HEK293T (cell line): ENCODE results near the gene LUC7L2.
A peak's percentile ranks its signal among the peaks of the same experiment; 100 is the strongest.
"Not testable (repeated sequence)": the region's sequence is repeated elsewhere in the genome, so short reads cannot be mapped to it uniquely, and the experiment has no call there.

Experiments
- CTCF ChIA-PET: fragments of 350-600 bp; formaldehyde crosslinking; extraction: SDS; loops from one replicate; lab custom pipeline; 2021; ENCODE audit warnings: antibody characterized with exemption, inconsistent platforms; lab: Yijun Ruan, JAX
- POLR2A ChIA-PET: fragments of 350-600 bp; formaldehyde crosslinking; extraction: SDS; loops from one replicate; lab custom pipeline; 2020; ENCODE audit warnings: antibody characterized with exemption, inconsistent platforms; lab: Yijun Ruan, JAX
- DNase-seq: peaks from one replicate; pipeline ENCODE4 v3.0.0; 2012; ENCODE audit warnings: mixed read lengths; ENCODE audit errors: extremely low spot score
- ARNT ChIP-seq: fragments of 450-650 bp; IDR thresholded peaks from 2 replicates; pipeline ENCODE4 v1.6.1; 2017; ENCODE audit warnings: mild to moderate bottlenecking
- BHLHE40 ChIP-seq: fragments of 450-650 bp; IDR thresholded peaks from 2 replicates; pipeline ENCODE4 v1.6.1; 2016; ENCODE audit warnings: mild to moderate bottlenecking, moderate library complexity, borderline replicate concordance
- CTBP1 ChIP-seq: fragments of 450-650 bp; IDR thresholded peaks from 2 replicates; pipeline ENCODE4 v1.6.1; 2016; ENCODE audit warnings: borderline replicate concordance
- ELF4 ChIP-seq: fragments of 450-650 bp; IDR thresholded peaks from 2 replicates; pipeline ENCODE4 v1.6.1; 2017; ENCODE audit warnings: antibody characterized with exemption
- FOXA1 ChIP-seq: fragments of 450-650 bp; IDR thresholded peaks from 2 replicates; pipeline ENCODE4 v1.6.1; 2016; ENCODE audit warnings: mild to moderate bottlenecking
- FOXK2 ChIP-seq: fragments of 450-650 bp; IDR thresholded peaks from 2 replicates; pipeline ENCODE4 v1.6.1; 2016; ENCODE audit warnings: mild to moderate bottlenecking
- FOXM1 ChIP-seq: fragments of 450-650 bp; IDR thresholded peaks from 2 replicates; pipeline ENCODE4 v1.6.1; 2017; ENCODE audit warnings: mild to moderate bottlenecking, borderline replicate concordance
- HDGF ChIP-seq: fragments of 450-650 bp; IDR thresholded peaks from 2 replicates; pipeline ENCODE4 v1.6.1; 2017; ENCODE audit warnings: antibody characterized with exemption, borderline replicate concordance
- L3MBTL2 ChIP-seq: fragments of 450-650 bp; conservative IDR thresholded peaks from 2 replicates; pipeline ENCODE4 v1.6.1; 2016; ENCODE audit warnings: mild to moderate bottlenecking
- LEF1 ChIP-seq: fragments of 450-650 bp; IDR thresholded peaks from 2 replicates; pipeline ENCODE4 v1.6.1; 2017; ENCODE audit warnings: mild to moderate bottlenecking, borderline replicate concordance
- NFRKB ChIP-seq: fragments of 450-650 bp; IDR thresholded peaks from 2 replicates; pipeline ENCODE4 v1.6.1; 2016; ENCODE audit warnings: mild to moderate bottlenecking, moderate library complexity
- PKNOX1 ChIP-seq: fragments of 450-650 bp; IDR thresholded peaks from 2 replicates; pipeline ENCODE4 v1.6.1; 2016
- SP1 ChIP-seq: fragments of 450-650 bp; IDR thresholded peaks from 2 replicates; pipeline ENCODE4 v1.6.1; 2017
- SUZ12 ChIP-seq: fragments of 450-650 bp; IDR thresholded peaks from 2 replicates; pipeline ENCODE4 v1.6.1; 2016; ENCODE audit warnings: mild to moderate bottlenecking
- TARDBP ChIP-seq: fragments of 450-650 bp; IDR thresholded peaks from 2 replicates; pipeline ENCODE4 v1.6.1; 2016
- ZNF384 ChIP-seq: fragments of 450-650 bp; IDR thresholded peaks from 2 replicates; pipeline ENCODE4 v1.6.1; 2016

The LUC7L2 gene

GRCh38 chr7:139330333-139331030, 29.2 kb upstream of the LUC7L2 start:
- TF ChIP-seq CTBP1, result no peak
- no peak for TF ChIP-seq ARNT
- no peak for TF ChIP-seq TARDBP
- TF ChIP-seq ELF4, result no peak
- no peak for TF ChIP-seq LEF1
- no peak for TF ChIP-seq FOXA1
- TF ChIP-seq NFRKB, result no peak
- no peak for TF ChIP-seq PKNOX1
- TF ChIP-seq SP1, result no peak
- ChIA-PET CTCF (interaction anchor here (1.4 to 2.4 kb wide), 3 partner anchors 9 to 10 kb away, joined by 4 to 6 read pairs (median 5); no protein-coding TSS in a partner anchor), POLR2A (interaction anchor here (1.1 kb wide), 1 partner anchor 10 kb away, joined by 4 read pairs; no protein-coding TSS in a partner anchor)
- no peak for DNase-seq

GRCh38 chr7:139332697-139333359, 26.9 kb upstream of the LUC7L2 start:
- ChIA-PET CTCF (interaction anchor here (0.6 to 0.8 kb wide), 2 partner anchors 10 to 924 kb away, joined by 5 to 11 read pairs; no protein-coding TSS in a partner anchor), POLR2A (interaction anchor here (0.9 to 1.4 kb wide), 2 partner anchors 10 to 27 kb away, joined by 3 to 5 read pairs; partner anchors contain the start of gene LUC7L2)
- DNase-seq, result no peak
- TF ChIP-seq SUZ12 (no peak), ZNF384 (no peak), BHLHE40 (no peak), FOXA1 (no peak), NFRKB (no peak), ELF4 (no peak), LEF1 (no peak), ARNT (no peak), L3MBTL2 (no peak), CTBP1 (no peak), HDGF (no peak), FOXK2 (no peak), TARDBP (no peak)

- not testable (repeated sequence) for DNase-seq
- ChIA-PET CTCF (interaction anchor here (0.6 to 0.8 kb wide), 3 partner anchors 10 to 924 kb away, joined by 3 to 11 read pairs (median 5); no protein-coding TSS in a partner anchor), POLR2A (interaction anchor here (1.4 kb wide), 1 partner anchor 26 kb away, joined by 5 read pairs; the partner anchor contains the start of gene LUC7L2)
Observed at GRCh38 chr7:139333443-139333842, 26.3 kb upstream of the LUC7L2 start.

- no peak for DNase-seq
- CTCF ChIA-PET, result interaction anchor here (0.7 to 1.0 kb wide), 2 partner anchors 12 to 13 kb away, joined by 3 read pairs; no protein-coding TSS in a partner anchor
- POLR2A ChIA-PET, result no interaction called here
- TF ChIP-seq TARDBP (no peak), PKNOX1 (0 out of 2 replicates have a peak, but pooled peaks have one; percentile 23), CTBP1 (no peak)
Observed at GRCh38 chr7:139334399-139335150, 25.1 kb upstream of the LUC7L2 start.

GRCh38 chr7:139339025-139339424, 20.7 kb upstream of the LUC7L2 start:
- POLR2A ChIA-PET, result interaction anchor here (0.7 to 2.4 kb wide), 3 partner anchors 10 to 205 kb away, joined by 3 to 13 read pairs (median 4); partner anchors contain the start of gene LUC7L2

GRCh38 chr7:139339698-139340036, 20.0 kb upstream of the LUC7L2 start:
- DNase-seq, result no peak
- POLR2A ChIA-PET, result interaction anchor here (0.6 to 2.4 kb wide), 12 partner anchors 10 to 206 kb away, joined by 3 to 15 read pairs (median 4); partner anchors contain the start of gene LUC7L2
- CTCF ChIA-PET, result interaction anchor here (0.9 to 1.4 kb wide), 4 partner anchors 9 to 20 kb away, joined by 4 to 6 read pairs (median 4); partner anchors contain the start of gene LUC7L2
- TF ChIP-seq TARDBP (no peak), HDGF (no peak), NFRKB (no peak), SUZ12 (no peak), L3MBTL2 (no peak), FOXM1 (no peak), BHLHE40 (no peak), ELF4 (no peak), CTBP1 (no peak), SP1 (no peak), ARNT (no peak), FOXA1 (no peak), ZNF384 (no peak), FOXK2 (no peak), LEF1 (no peak)

More at GRCh38 chr7:139339025-139339424, 20.7 kb upstream of the LUC7L2 start:
- DNase-seq, result no peak
- TF ChIP-seq TARDBP, result no peak
- CTCF ChIA-PET, result no interaction called here
